GM18909 (cell line): Measurements from ENCODE around the gene CACNA1C.
A peak's percentile ranks its signal among the peaks of the same experiment; 100 is the strongest.

Experiments used
- ATAC-seq: cut with Tn5 transposase; IDR thresholded peaks from one replicate; pipeline ENCODE4 v1.9.1; 2021; ENCODE audit warnings: mild to moderate bottlenecking; ENCODE audit not compliant: unreplicated experiment, poor library complexity

The CACNA1C gene

DNA sequence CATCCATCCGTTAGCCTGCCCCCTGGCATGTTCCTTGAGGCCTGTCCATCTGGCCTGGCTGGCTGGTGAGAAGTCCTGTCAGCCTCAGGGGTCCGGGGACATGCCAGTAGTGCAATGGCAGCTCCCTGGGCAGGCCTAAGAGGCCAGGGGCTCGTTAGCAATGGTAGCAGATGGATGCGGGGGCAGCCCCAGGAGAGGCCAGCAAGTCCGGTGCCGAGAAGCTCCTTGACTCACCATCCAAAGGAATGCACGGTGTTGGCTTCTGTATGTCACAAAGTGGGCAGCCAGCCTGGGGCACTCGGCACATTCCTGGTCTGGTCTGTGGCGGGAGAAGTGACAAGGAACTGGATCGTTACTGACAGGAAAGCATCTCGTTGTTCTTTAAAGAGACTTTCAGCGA, 319.9 kb downstream of the CACNA1C start:
- no peak for ATAC-seq

- no peak for ATAC-seq
Observed at GRCh38 chr12:2373307-2373706, 320.5 kb downstream of the CACNA1C start.

DNA sequence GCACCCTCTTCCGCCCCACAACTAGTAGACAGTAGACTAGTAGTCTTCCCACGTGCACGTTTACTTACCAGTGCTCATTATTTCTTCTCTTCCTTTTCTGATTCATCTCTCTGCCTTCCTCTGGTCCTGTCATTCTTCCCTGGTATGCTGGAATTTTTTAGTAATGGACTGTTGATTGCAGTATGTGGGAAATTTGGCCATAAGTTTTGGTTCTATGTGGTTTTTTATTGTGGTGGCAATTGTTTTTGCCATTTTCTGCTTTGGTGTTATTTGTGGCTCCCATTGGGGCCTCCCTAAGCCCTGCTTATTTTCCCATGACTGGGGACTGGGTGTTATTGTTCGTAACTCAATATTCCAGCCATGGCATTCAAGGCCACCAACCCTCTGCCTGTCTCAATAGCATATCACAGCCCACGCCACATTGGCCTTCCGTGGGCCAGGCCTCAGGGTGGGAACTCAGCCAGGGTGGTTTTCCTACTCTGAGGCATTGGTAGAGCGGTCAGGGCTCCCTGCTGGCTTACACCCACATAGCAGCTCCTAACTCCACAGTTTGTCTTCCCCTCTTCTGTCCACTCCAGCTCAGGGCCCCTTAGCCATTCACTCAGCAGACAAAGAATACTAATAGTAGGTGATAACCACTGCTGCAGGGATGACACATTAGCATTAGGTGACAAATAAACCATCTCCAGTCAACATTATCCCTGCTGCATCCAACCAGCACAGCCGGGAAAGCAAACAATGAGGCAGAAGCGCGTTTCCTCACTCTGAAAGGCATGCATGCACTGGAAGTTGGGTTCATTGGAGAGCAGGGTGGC, 321.5 kb downstream of the CACNA1C start:
- no peak for ATAC-seq

DNA sequence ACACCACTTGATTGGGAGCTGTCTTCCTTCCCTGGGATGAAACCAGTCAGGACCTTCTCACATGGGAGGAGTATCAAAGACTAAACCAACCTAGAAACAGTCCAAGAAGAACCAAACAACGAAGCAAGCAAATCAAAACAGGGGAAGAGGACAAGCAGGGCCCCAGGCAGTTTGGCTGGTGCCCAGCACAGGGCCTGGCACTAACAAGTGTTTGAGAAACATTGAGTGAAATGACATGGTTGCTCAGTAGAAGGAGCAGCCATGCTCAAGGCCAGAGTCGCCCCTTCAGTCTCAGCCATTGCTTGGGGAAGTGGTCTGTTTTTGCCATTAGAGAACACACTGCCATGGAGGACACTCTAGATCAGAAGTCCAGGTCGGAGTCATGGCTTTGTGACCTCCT, 323.1 kb downstream of the CACNA1C start:
- no peak for ATAC-seq

DNA sequence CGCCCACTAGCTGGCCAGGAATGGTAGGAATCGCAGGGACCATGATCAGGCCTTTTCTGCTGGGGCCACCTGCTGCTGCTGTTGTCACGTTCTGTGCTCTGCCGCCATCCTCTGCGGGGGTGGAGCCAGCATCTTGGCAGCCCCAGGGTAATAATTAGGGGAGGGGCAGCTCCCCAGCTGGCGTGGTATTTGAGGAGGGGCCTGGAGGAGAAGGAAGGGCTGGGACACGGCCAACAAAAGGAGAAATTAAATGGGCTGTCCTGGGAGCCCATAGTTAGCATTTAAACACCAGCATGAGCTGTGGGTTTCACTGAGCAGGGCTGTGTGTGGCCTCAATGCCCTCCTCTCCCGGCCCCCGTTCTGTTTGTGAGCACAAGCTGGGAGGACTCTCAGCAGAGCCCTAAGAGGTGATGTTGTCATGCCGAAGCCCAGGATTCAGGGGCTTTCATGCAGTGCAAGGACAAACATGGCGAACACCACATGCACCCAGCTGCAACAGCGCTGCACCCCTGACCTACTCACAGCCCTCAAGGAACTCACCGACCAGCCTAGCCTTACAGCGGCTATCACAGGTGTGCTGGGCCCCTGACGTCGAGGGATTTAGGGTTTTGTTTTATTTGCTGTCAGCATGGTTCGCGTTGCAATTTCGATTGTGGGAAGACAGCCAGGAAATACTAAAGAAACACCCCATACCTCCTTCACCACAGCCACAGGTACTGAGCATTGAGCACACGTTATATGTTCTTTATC, 324.3 kb downstream of the CACNA1C start:
- no peak for ATAC-seq

DNA sequence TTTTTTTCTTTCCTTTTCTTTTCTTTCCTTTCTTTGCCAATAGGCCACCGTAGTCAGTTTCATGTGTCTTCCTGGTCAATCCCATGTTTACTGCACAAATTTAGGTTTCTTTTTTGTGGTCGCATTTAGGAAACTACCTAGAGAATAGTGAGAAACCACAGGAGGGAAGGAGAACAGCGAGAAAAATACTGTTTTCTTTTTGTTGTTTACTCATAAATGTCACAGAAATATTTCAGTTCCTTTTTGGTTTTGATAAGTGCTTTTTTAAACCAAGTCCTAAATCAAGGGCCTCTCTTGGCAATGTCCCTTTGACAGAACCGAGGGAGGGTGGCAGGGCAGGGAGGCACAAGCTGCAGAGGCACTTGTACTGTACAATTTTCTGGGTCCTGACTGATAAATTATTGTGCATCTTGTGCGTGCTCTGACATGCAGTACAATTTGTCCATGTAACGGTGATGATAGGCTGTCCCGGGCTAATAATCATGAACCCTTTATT, 326.1 kb downstream of the CACNA1C start:
- ATAC-seq = no peak

DNA sequence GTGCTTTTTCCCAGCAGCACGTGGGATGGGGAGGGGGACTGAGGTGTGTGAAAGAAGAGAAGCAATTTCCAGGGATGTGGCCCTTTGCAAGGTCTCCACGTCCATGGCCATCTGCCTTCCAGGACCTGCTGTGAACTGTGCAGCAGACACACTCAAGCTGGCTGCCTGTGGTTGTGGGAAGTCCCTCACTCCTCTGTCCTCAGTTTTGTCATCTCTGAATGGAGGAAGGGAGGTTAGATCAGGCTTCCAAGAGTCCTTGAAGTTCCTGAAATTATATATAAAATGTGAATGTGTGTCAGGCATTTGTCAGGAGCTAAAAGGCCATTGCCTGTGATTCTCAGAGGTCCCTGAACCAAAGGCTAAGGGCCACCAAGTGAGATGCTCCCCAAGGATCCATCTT, 328.2 kb downstream of the CACNA1C start:
- no peak for ATAC-seq

DNA sequence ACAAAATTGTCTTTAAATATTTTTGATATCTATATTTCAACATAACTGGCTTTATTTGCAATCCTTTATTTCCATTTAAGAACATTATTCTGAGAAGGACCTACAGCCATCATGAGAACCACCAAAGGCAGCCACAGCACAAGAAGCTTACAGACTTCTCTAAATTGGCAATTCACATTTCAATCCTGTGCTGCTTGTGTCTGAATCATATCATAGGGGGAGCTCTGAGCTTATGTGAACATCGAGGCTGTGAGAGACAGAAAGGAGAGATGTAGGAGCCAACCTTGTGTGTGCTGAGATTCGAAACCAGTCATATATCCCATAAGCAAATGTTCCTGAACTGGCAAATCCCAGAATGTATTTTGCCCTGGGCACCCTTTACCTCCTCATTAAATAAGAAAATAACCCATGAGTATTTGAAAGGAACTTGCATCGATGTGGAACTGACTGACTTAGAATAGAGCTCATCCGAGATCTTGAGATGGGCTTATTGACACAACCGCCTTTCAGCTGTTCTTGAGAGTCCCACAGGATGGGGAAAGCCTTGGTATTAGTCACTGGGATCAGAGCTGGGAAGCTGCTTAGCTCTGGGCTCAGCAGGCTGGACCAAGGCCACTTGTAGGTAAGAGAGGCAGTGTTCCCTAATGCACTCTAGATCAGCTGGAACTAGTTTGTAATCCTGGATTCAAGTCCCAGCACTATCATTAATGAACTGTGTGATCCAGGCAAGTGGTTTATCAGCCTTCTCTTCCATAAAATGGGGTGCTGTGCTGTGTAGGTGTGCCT, 329.8 kb downstream of the CACNA1C start:
- no peak for ATAC-seq

GRCh38 chr12:2383325-2384028, 330.7 kb downstream of the CACNA1C start:
- no peak for ATAC-seq

- ATAC-seq = no peak
Observed at GRCh38 chr12:2384029-2384386, 331.2 kb downstream of the CACNA1C start.

GRCh38 chr12:2384533-2385351, 332.0 kb downstream of the CACNA1C start:
- ATAC-seq = no peak

GRCh38 chr12:2385529-2385928, 332.7 kb downstream of the CACNA1C start:
- no peak for ATAC-seq

GRCh38 chr12:2386566-2386965, 333.8 kb downstream of the CACNA1C start:
- no peak for ATAC-seq

GRCh38 chr12:2387103-2387834, 334.5 kb downstream of the CACNA1C start:
- ATAC-seq = peak; percentile 53

DNA sequence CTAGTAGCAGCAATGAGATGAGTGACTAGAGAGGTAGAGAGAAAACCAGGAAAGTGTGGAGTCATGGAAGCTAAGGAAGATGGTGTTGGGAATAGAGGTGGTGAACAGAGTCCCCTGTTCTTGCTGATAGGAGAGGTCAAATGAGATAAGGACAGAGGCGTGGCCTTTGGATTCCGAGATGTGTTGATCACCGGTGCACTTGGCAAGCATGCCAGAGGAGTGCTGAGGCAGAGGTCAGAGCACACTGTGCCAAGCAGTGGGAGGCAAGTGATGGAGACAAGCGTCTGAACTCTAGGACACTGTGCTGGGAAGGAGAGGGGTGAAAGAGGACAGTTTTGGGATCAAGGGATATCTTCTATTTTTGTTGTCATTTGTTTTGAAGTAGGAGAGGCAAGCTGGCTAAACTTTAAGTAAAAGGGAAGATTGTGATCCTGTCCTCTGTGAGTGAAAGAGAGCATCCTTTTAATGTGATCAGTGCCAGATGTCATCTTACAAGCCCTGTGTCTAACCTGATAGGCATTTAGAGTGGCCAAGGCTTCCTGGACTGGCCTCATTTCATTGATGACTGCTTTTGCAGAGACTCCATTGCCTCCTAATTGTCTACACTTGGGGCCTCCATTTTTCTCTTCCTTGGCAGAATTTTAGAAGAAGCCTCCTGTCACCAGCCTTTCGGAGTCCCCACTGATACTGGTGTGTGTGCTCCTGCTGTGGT, 336.4 kb downstream of the CACNA1C start:
- ATAC-seq = no peak

GRCh38 chr12:2390133-2390532, 337.3 kb downstream of the CACNA1C start:
- ATAC-seq = no peak

DNA sequence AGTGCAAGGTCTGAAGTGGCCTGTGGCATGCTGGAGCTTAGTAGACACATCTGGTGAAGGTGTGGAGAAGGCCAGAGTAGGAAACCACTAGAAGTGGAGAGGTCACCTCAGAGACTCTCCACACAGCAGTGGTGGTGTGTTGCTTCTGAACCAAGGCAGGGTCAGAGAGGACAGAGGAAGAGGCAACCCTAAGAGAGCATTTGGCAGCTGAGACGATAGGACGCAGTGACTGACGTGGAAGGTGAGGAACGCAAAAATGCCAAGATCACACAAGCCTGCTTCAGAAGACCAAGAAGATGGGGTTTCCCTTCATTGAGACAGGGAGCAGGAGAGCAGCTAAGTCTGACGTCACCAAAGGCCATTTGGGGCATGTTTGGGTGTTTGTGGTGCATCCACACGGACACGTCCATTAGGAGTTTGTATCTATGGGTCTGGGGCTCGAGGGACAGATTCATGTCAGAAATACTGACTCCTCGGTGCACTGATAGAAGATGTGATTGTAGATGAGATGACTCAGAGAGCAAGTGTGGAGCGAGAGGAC, 338.1 kb downstream of the CACNA1C start:
- ATAC-seq = no peak
